Astrocyte (in vitro differentiated cells and primary cell): ENCODE data around the gene TRIO. TPM values are rescaled to one million over a fixed set of nuclear protein-coding genes. Genes with fewer than 3 reads are reported as not detected.

Experiments
- DNase-seq: peaks from one replicate; pipeline ENCODE4 v3.0.0-alpha.2; 2010; ENCODE audit warnings: low read depth
- FAIRE-seq: peaks from 2 replicates; lab custom pipeline; 2011; peaks lifted over from hg19 to GRCh38; lab: Jason Lieb, UNC
- H2AFZ ChIP-seq: 2 replicates; pipeline ENCODE4 v1.6.0; 2012; ENCODE audit warnings: low read depth, low read length, inconsistent platforms
- H3K27ac ChIP-seq: 2 replicates; pipeline ENCODE4 v1.5.1; 2011; ENCODE audit warnings: low read depth, low read length, inconsistent platforms
- H3K27me3 ChIP-seq: 2 replicates; pipeline ENCODE4 v1.6.0; 2011; ENCODE audit warnings: low read length, inconsistent platforms; ENCODE audit not compliant: insufficient read depth
- H3K36me3 ChIP-seq: 2 replicates; pipeline ENCODE4 v1.5.1; 2011; ENCODE audit warnings: low read length, inconsistent platforms; ENCODE audit not compliant: insufficient read depth
- H3K4me1 ChIP-seq: 2 replicates; pipeline ENCODE4 v1.5.1; 2011; ENCODE audit warnings: low read length, inconsistent platforms; ENCODE audit not compliant: insufficient read depth
- H3K4me2 ChIP-seq: 2 replicates; pipeline ENCODE4 v1.6.0; 2012; ENCODE audit warnings: low read length, inconsistent platforms
- H3K4me3 ChIP-seq: 2 replicates; pipeline ENCODE4 v1.5.1; 2011; ENCODE audit warnings: low read depth, mild to moderate bottlenecking, low read length, inconsistent platforms; ENCODE audit not compliant: insufficient read depth
- H3K79me2 ChIP-seq: 2 replicates; pipeline ENCODE4 v1.6.0; 2012; ENCODE audit warnings: mild to moderate bottlenecking, low read length, inconsistent platforms; ENCODE audit not compliant: insufficient read depth
- H3K9ac ChIP-seq: 2 replicates; pipeline ENCODE4 v1.6.0; 2012; ENCODE audit warnings: mild to moderate bottlenecking, low read length, inconsistent platforms
- H3K9me3 ChIP-seq: 2 replicates; pipeline ENCODE4 v1.5.1; 2012; ENCODE audit warnings: low read depth, mild to moderate bottlenecking, low read length, inconsistent platforms; ENCODE audit not compliant: insufficient read depth
- H4K20me1 ChIP-seq: 2 replicates; pipeline ENCODE4 v1.6.0; 2012; ENCODE audit warnings: low read length, inconsistent platforms; ENCODE audit not compliant: insufficient read depth
- H3K27ac Mint-ChIP-seq: one replicate; pipeline ENCODE4 v1.8.0; 2021; ENCODE audit warnings: mild to moderate bottlenecking, mixed read lengths; ENCODE audit not compliant: unreplicated experiment
- H3K27me3 Mint-ChIP-seq: one replicate; pipeline ENCODE4 v1.8.0; 2021; ENCODE audit warnings: low read depth, mixed read lengths; ENCODE audit not compliant: unreplicated experiment
- H3K36me3 Mint-ChIP-seq: one replicate; pipeline ENCODE4 v1.8.0; 2021; ENCODE audit warnings: low read depth, mixed read lengths; ENCODE audit not compliant: unreplicated experiment
- H3K4me1 Mint-ChIP-seq: one replicate; pipeline ENCODE4 v1.8.0; 2021; ENCODE audit warnings: low read depth, mixed read lengths; ENCODE audit not compliant: unreplicated experiment
- H3K4me3 Mint-ChIP-seq: one replicate; pipeline ENCODE4 v1.8.0; 2021; ENCODE audit warnings: mild to moderate bottlenecking, moderate library complexity, mixed read lengths; ENCODE audit not compliant: unreplicated experiment
- H3K9me3 Mint-ChIP-seq: one replicate; pipeline ENCODE4 v1.8.0; 2021; ENCODE audit warnings: mild to moderate bottlenecking, mixed read lengths; ENCODE audit not compliant: unreplicated experiment
- EZH2 ChIP-seq: IDR thresholded peaks from 2 replicates; pipeline ENCODE4 v1.6.1; 2012; ENCODE audit warnings: mild to moderate bottlenecking, low read length, inconsistent platforms; ENCODE audit not compliant: insufficient read depth
- total RNA-seq: library from RNA; stranded (reverse); gene quantifications from 2 replicates; pipeline ENCODE4 v1.2.1, GENCODE V29; 2021
- TF ChIP-seq, protein P1 (sequence below): IDR thresholded peaks from 2 replicates; pipeline ENCODE4 v1.5.1; 2011; ENCODE audit warnings: low read depth, mild to moderate bottlenecking, inconsistent platforms, low read length, moderate library complexity; ENCODE audit not compliant: insufficient read depth

TRIO gene
- total RNA-seq, 1 donor from 2014 or later = 347 TPM

DNA sequence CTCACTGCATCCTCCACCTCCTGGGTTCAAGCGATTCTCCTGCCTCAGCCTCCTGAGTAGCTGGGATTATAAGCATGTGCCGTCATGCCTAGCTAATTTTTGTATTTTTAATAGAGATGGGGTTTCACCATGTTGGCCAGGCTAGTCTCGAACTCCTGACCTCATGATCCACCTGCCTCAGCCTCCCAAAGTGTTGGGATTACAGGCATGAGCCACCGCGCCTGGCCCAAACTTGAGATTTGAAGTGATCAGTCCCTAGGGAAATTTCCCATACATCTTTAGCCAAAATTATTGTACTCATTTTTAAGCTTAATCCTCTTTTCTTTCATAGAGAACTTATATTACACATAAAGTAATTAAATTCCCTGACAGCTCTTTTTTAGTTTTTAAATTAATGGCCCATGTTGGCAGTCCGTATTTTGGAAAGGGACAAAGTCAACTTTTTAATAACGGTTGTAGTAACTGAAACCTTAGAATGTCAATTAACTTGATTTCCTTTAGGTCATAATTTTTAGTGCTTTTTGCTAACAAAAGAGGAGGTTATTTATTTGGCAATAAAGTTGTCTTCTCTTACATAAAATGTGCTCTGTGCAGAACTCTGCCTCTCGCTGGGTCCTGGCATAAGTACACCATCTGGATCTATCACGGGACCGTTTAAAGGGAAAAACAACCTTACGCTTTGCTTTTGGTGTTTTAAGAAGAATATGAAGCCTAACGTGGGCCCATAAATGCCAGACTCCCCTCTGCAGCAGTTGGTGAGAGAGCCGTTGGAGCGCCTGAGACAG, 296.1 kb downstream of the TRIO start:
- H3K4me1 Mint-ChIP-seq = peaks cover 48% of the 10 kb centered on the region
- H3K4me3 ChIP-seq = no peak overlapping the region
- TF ChIP-seq EZH2 = no peak
- TF ChIP-seq, protein P1, sequence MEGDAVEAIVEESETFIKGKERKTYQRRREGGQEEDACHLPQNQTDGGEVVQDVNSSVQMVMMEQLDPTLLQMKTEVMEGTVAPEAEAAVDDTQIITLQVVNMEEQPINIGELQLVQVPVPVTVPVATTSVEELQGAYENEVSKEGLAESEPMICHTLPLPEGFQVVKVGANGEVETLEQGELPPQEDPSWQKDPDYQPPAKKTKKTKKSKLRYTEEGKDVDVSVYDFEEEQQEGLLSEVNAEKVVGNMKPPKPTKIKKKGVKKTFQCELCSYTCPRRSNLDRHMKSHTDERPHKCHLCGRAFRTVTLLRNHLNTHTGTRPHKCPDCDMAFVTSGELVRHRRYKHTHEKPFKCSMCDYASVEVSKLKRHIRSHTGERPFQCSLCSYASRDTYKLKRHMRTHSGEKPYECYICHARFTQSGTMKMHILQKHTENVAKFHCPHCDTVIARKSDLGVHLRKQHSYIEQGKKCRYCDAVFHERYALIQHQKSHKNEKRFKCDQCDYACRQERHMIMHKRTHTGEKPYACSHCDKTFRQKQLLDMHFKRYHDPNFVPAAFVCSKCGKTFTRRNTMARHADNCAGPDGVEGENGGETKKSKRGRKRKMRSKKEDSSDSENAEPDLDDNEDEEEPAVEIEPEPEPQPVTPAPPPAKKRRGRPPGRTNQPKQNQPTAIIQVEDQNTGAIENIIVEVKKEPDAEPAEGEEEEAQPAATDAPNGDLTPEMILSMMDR = no peak
- DNase-seq = no peak
- H3K4me3 Mint-ChIP-seq = no peak overlapping the region
- H3K27me3 Mint-ChIP-seq = no peaks in the 10 kb centered on the region
- H3K79me2 ChIP-seq = peaks cover 85% of the 10 kb centered on the region
- H3K36me3 ChIP-seq = peaks cover 20% of the 10 kb centered on the region
- peaks cover 66% of the 10 kb centered on the region for H4K20me1 ChIP-seq
- H3K9me3 Mint-ChIP-seq = no peaks in the 10 kb centered on the region
- H3K36me3 Mint-ChIP-seq = peaks cover 20% of the 10 kb centered on the region
- no peak for FAIRE-seq
- H3K27ac Mint-ChIP-seq = no peak overlapping the region
- peak overlapping the region; percentile 90 for H3K4me2 ChIP-seq
- peak overlapping the region; percentile 97 for H3K27ac ChIP-seq
- H3K9ac ChIP-seq = peak overlapping the region; percentile 90
- no peak overlapping the region for H2AFZ ChIP-seq
- no peaks in the 10 kb centered on the region for H3K27me3 ChIP-seq
- peaks cover 57% of the 10 kb centered on the region for H3K4me1 ChIP-seq
- no peaks in the 10 kb centered on the region for H3K9me3 ChIP-seq

DNA sequence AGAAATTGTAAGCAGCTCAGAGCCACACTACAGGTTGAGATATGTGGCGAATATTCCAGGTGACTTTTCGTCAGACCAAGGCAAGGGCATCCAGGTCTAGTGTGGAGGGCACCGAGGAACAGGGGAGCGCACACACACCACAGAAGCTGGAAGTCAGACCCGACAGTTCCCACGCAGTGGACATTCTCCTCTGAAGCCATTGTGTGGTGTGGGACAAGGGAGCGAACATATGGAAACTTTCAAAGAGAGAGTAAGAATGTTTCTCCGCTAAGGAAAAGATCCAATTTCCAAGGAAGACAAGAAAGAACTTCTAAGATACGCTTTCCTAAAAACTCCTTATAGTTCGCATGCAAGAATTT, 297.1 kb downstream of the TRIO start:
- Mint-ChIP-seq H3K27me3 (no peaks in the 10 kb centered on the region), H3K9me3 (no peaks in the 10 kb centered on the region), H3K4me1 (peaks cover 49% of the 10 kb centered on the region), H3K27ac (no peak overlapping the region), H3K36me3 (peaks cover 20% of the 10 kb centered on the region), H3K4me3 (no peak overlapping the region)
- H3K79me2 ChIP-seq = peaks cover 85% of the 10 kb centered on the region
- peak overlapping the region; percentile 80 for H3K4me3 ChIP-seq
- H4K20me1 ChIP-seq = peaks cover 59% of the 10 kb centered on the region
- H3K4me2 ChIP-seq = peak overlapping the region; percentile 90
- H2AFZ ChIP-seq = no peak overlapping the region
- DNase-seq (no peak), FAIRE-seq (no peak)
- no peak for TF ChIP-seq EZH2
- TF ChIP-seq, protein P1 = no peak
- H3K9me3 ChIP-seq = no peaks in the 10 kb centered on the region
- peak overlapping the region; percentile 90 for H3K9ac ChIP-seq
- no peaks in the 10 kb centered on the region for H3K27me3 ChIP-seq
- peaks cover 20% of the 10 kb centered on the region for H3K36me3 ChIP-seq
- H3K4me1 ChIP-seq = peaks cover 58% of the 10 kb centered on the region
- peak overlapping the region; percentile 97 for H3K27ac ChIP-seq
